ACC112 (cell line): ENCODE measurements around the gene PTPRE.

ENCODE experiments used
- H2AFZ ChIP-seq: fragments of 200-600 bp; sonication (generic); one replicate; pipeline ENCODE4 v1.6.0; 2017; ENCODE audit warnings: antibody characterized with exemption, low read length; ENCODE audit not compliant: unreplicated experiment
- H3K27ac ChIP-seq: fragments of 200-600 bp; sonication (generic); 2 replicates; pipeline ENCODE4 v1.5.1; 2014; ENCODE audit warnings: low read depth, mild to moderate bottlenecking, antibody characterized with exemption, low read length, moderate library complexity
- H3K27me3 ChIP-seq: fragments of 200-600 bp; sonication (generic); 2 replicates; pipeline ENCODE4 v1.6.1; 2014; ENCODE audit warnings: mild to moderate bottlenecking, antibody characterized with exemption, low read length, moderate library complexity, mixed read lengths; ENCODE audit not compliant: insufficient read depth
- H3K36me3 ChIP-seq: fragments of 200-600 bp; sonication (generic); 2 replicates; pipeline ENCODE4 v1.6.1; 2016; ENCODE audit warnings: mild to moderate bottlenecking, antibody characterized with exemption, low read length, moderate library complexity, mixed read lengths; ENCODE audit not compliant: insufficient read depth
- H3K4me1 ChIP-seq: fragments of 200-600 bp; sonication (generic); one replicate; pipeline ENCODE4 v1.6.1; 2016; ENCODE audit warnings: low read length, mixed read lengths; ENCODE audit not compliant: insufficient read depth, unreplicated experiment, control insufficient read depth
- H3K4me3 ChIP-seq: fragments of 200-600 bp; sonication (generic); 2 replicates; pipeline ENCODE4 v1.5.1; 2014; ENCODE audit warnings: mild to moderate bottlenecking, low read depth, low read length
- H3K79me2 ChIP-seq: fragments of 200-600 bp; sonication (generic); one replicate; pipeline ENCODE4 v1.6.0; 2016; ENCODE audit warnings: low read length; ENCODE audit not compliant: control insufficient read depth, unreplicated experiment, insufficient read depth

PTPRE gene

GRCh38 chr10:128080641-128081040 lies 173.7 kb downstream of the PTPRE start:
- Histone ChIP-seq H3K4me1 (no peaks in the 10 kb centered on the region), H3K36me3 (no peaks in the 10 kb centered on the region), H3K79me2 (no peaks in the 10 kb centered on the region)

DNA sequence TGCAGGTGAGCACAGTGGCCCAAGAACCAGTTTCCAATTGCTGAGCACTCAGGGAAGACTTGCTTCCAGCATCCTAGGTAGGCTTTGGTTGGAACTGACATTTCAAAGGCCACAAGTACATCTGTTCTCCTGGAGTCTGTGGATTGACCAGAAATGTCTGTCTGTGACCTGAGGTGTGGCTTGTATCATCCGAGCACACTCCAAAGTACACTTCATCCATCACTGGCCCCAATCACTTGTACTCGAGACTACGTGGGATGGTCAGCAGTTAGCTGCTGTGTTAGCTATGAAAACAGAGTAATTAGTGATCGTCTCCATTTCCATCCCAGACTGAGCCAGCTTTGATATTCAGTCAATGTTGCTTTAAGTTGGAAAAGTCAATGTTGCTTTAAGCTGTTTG lies 174.3 kb downstream of the PTPRE start:
- H3K4me1 ChIP-seq = no peaks in the 10 kb centered on the region
- no peaks in the 10 kb centered on the region for H3K27me3 ChIP-seq
- H3K79me2 ChIP-seq = no peaks in the 10 kb centered on the region
- no peaks in the 10 kb centered on the region for H3K36me3 ChIP-seq
- H2AFZ ChIP-seq = no peak overlapping the region
- H3K27ac ChIP-seq = no peak overlapping the region
- H3K4me3 ChIP-seq = no peak overlapping the region

More at GRCh38 chr10:128080641-128081040, 173.7 kb downstream of the PTPRE start:
- no peaks in the 10 kb centered on the region for H3K27me3 ChIP-seq
- no peak overlapping the region for H3K27ac ChIP-seq
- H2AFZ ChIP-seq = no peak overlapping the region
- no peak overlapping the region for H3K4me3 ChIP-seq

- Histone ChIP-seq H3K79me2 (no peaks in the 10 kb centered on the region), H3K27me3 (no peaks in the 10 kb centered on the region), H3K36me3 (no peaks in the 10 kb centered on the region), H2AFZ (no peak overlapping the region), H3K4me3 (no peak overlapping the region), H3K4me1 (no peaks in the 10 kb centered on the region), H3K27ac (no peak overlapping the region)
Observed at GRCh38 chr10:128081720-128082119, 174.8 kb downstream of the PTPRE start.

DNA sequence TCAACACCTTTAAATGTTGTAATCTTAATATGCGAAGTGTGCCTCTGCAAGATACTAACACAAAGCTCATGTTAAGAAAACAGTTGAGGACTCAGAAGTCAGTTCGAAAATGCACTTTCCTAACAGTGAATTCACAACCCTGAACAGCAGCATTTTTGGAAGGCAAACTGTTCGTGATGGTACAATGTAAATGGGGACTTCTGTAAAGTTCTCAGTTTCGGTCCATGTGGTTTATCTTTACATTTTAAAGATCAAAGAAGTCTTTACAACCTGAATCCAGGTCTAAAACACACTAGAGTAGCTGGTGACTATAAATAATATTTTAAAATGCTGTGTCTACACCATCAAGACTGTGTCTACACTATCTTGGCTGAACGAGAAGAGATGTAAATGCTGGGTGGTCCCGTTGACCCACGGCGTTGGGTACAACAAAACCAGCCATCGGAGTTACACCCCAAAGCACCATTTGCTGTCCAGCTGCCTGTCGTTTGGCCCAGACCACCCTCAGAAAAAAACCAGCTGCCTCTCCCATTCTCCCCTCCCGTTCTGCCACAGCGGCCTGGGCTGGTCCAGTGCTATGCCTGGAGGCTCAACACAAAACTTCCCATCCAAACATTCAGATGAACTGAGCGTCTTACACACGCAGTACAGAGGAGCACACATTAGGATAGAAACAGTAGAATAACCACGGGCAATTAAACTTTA lies 176.4 kb downstream of the PTPRE start:
- no peak overlapping the region for H3K4me3 ChIP-seq
- no peak overlapping the region for H3K27ac ChIP-seq
- no peaks in the 10 kb centered on the region for H3K36me3 ChIP-seq
- no peak overlapping the region for H2AFZ ChIP-seq
- no peaks in the 10 kb centered on the region for H3K4me1 ChIP-seq
- H3K27me3 ChIP-seq = no peaks in the 10 kb centered on the region
- no peaks in the 10 kb centered on the region for H3K79me2 ChIP-seq

- no peak overlapping the region for H3K4me3 ChIP-seq
- no peaks in the 10 kb centered on the region for H3K27me3 ChIP-seq
- H2AFZ ChIP-seq = no peak overlapping the region
- no peak overlapping the region for H3K27ac ChIP-seq
- no peaks in the 10 kb centered on the region for H3K79me2 ChIP-seq
- H3K36me3 ChIP-seq = no peaks in the 10 kb centered on the region
- no peaks in the 10 kb centered on the region for H3K4me1 ChIP-seq
Observed at GRCh38 chr10:128084364-128084763, 177.5 kb downstream of the PTPRE start.

- no peak overlapping the region for H3K4me3 ChIP-seq
- H3K4me1 ChIP-seq = no peaks in the 10 kb centered on the region
- no peak overlapping the region for H3K27ac ChIP-seq
- no peak overlapping the region for H2AFZ ChIP-seq
- no peaks in the 10 kb centered on the region for H3K79me2 ChIP-seq
- 0 out of 2 replicates have a peak, but pooled peaks cover 3% of the 10 kb centered on the region for H3K27me3 ChIP-seq
- H3K36me3 ChIP-seq = no peaks in the 10 kb centered on the region
Observed at GRCh38 chr10:128084991-128085390, 178.1 kb downstream of the PTPRE start.

DNA sequence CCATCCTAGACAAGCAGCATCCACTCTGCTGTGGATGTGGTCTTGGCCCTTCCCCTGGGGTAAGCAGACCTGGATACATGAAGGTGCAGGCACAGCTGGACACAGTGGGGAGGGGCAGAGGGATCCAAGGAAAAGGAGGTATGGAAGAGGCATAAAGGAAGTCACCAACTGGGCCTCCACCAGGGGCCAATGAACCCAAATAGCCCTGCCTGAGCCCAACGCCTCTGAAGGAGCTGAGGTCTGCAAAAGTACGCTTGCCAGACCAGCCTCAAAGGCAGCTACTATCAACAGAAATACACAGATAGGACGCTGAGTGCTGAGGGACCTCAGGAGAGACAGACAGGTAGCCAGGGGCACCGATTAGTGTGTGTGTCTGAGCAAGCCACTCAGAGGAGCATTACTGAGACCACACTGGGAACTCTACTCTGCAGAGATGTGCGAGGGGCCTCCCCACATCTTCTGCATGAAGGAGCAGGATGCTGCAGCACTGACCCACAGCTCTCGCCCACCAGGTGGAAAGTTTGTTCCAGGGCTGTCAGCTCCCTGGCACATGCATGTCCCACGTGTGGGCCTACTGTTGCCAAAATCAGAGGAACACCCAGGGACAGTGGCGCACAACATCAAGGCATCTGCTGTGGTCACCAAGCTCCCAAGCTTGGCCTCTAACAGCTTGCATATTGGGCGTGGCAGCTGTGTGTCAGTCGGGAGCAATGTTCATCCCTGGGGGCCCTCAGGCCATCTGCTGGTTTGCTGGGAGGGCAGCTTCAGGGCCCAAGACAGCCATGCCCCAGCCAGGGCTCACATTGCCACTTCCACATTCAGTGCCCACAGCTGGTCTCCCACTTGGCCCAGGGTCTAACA lies 179.3 kb downstream of the PTPRE start:
- H3K27me3 ChIP-seq = 0 out of 2 replicates have a peak, but pooled peaks cover 3% of the 10 kb centered on the region
- no peak overlapping the region for H3K27ac ChIP-seq
- no peak overlapping the region for H3K4me3 ChIP-seq
- no peaks in the 10 kb centered on the region for H3K4me1 ChIP-seq
- no peaks in the 10 kb centered on the region for H3K79me2 ChIP-seq
- no peak overlapping the region for H2AFZ ChIP-seq
- H3K36me3 ChIP-seq = no peaks in the 10 kb centered on the region

DNA sequence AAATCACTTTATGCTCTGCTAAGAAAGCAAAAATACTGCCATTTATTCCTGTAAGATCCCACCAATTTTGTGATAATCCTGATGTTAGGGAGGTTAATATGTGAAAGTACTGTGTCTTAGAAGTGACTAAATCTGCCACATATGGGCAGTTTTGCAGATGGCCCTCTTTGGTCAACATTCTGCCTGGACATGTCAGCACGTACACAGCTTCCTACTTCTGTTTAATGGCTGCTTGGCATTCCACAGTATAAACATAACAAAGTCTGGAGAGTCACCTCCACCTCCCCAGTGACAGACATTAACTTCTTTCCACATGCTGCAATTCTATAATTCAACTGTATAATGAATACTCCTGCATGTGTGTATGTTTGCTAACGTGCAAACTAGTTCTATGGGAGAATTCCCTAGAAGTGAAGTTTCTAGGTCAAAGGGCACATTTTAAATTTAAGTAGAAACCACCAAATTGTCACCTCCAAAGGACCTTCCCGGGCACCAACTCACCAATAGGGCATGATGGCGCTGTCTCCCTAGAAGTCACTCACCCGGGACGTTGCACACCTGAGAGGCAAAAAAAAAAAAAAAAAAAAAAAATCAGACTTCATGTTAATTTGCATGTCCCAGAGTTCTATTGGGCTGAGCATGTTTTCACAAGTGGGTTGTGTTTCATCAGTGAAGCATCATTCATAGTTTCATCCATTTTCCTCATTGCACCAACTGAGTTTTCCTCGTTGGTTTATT lies 180.4 kb downstream of the PTPRE start:
- no peak overlapping the region for H3K4me3 ChIP-seq
- no peaks in the 10 kb centered on the region for H3K4me1 ChIP-seq
- H3K79me2 ChIP-seq = no peaks in the 10 kb centered on the region
- no peaks in the 10 kb centered on the region for H3K36me3 ChIP-seq
- H3K27me3 ChIP-seq = 0 out of 2 replicates have a peak, but pooled peaks cover 3% of the 10 kb centered on the region
- no peak overlapping the region for H2AFZ ChIP-seq
- no peak overlapping the region for H3K27ac ChIP-seq

- no peaks in the 10 kb centered on the region for H3K36me3 ChIP-seq
- H3K27me3 ChIP-seq = 0 out of 2 replicates have a peak, but pooled peaks cover 3% of the 10 kb centered on the region
- no peak overlapping the region for H3K4me3 ChIP-seq
- H3K4me1 ChIP-seq = no peaks in the 10 kb centered on the region
- H2AFZ ChIP-seq = no peak overlapping the region
- no peaks in the 10 kb centered on the region for H3K79me2 ChIP-seq
- H3K27ac ChIP-seq = no peak overlapping the region
Observed at GRCh38 chr10:128087884-128088709, 181.2 kb downstream of the PTPRE start.
